Measurements from ENCODE around the gene BABAM2.

DNA sequence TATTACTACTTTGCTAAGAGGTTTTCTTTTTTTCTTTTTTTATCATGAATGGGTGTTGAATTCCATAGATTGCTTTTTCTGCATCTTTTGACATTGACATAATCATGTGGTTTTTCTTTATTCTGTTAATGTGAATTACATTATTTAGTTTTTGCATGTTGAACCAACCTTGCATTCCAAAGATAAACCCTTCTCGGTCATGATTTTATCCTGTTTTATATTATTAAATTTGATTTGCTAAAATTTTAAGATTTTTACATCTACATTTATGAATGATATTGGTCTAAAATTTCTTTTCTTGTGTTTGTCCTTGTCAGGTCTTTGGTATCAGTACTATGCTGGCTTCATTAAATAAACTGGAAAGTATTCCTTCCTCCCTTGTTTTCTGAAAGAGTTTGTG is 414.7 kb downstream of the BABAM2 start:
- TF ChIP-seq, protein P1, sequence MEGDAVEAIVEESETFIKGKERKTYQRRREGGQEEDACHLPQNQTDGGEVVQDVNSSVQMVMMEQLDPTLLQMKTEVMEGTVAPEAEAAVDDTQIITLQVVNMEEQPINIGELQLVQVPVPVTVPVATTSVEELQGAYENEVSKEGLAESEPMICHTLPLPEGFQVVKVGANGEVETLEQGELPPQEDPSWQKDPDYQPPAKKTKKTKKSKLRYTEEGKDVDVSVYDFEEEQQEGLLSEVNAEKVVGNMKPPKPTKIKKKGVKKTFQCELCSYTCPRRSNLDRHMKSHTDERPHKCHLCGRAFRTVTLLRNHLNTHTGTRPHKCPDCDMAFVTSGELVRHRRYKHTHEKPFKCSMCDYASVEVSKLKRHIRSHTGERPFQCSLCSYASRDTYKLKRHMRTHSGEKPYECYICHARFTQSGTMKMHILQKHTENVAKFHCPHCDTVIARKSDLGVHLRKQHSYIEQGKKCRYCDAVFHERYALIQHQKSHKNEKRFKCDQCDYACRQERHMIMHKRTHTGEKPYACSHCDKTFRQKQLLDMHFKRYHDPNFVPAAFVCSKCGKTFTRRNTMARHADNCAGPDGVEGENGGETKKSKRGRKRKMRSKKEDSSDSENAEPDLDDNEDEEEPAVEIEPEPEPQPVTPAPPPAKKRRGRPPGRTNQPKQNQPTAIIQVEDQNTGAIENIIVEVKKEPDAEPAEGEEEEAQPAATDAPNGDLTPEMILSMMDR (IDR thresholded peaks at IDR 0.05 in 4 of 5, conservative IDR thresholded peaks at IDR 0.05 in 1 of 5): no peak
- no peak for TF ChIP-seq POLR2A (IDR thresholded peaks at IDR 0.05)

All from gastrocnemius medialis (tissue), 4 donors.